ENCODE results near the gene TMEM119. TPM values are rescaled to one million over a fixed set of nuclear protein-coding genes. Genes with fewer than 3 reads are reported as not detected.

Gene TMEM119
- polyA plus RNA-seq, 1 of the 3 experiments (the other 2 are of a cell fraction): 25.7 TPM

DNA sequence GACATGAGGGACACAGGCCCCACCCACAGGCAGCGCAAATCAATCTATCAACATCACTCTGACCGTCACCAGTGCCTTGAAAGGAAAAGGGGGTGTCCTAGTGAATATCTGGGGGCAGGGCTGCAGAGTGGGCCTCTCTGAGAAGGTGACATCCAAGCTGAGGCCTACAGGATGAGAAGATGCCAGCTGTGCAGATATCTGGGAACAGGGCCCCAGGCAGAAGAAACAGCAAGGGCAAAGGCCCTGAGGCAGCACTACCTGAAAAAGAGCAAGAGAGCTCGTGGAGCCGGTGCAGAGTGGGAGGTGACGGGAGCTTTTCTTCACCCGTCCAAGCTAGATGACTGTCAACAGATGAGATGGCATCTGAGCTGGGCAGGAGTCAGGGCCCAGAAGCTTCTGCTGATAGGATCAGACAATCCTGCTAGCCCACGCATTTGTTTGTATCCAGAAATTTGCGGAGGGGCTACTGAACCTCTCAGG, 12.5 kb upstream of the TMEM119 start:
- H3K4me1 ChIP-seq (ENCODE audit: control insufficient read depth in 1 of 2, insufficient read depth in 2 of 2, low read depth in 1 of 2, low read length in 1 of 2): peaks cover 7 to 21% of the 10 kb centered on the region in 2 experiments; a peak in 3 of 4 replicates
- peaks cover 6% of the 10 kb centered on the region for H3F3A ChIP-seq (replicated peaks; ENCODE audit: insufficient read depth)
- no peak overlapping the region for H3K9ac ChIP-seq
- H3K36me3 ChIP-seq (replicated peaks in 1 of 2; ENCODE audit: control insufficient read depth in 1 of 2, insufficient read depth in 2 of 2, low read length in 1 of 2): no peaks in the 10 kb centered on the region
- no peaks in the 10 kb centered on the region for H3K9me3 ChIP-seq
- no peak overlapping the region for H3K4me3 ChIP-seq (ENCODE audit: low read depth in 2 of 2, low read length in 1 of 2)
- POLR2A ChIA-PET: interaction anchor here (1.3 kb wide), 1 partner anchor 44 kb away, joined by 3 read pairs; no protein-coding TSS in a partner anchor
- no peak for DNase-seq
- CTCF ChIA-PET: interaction anchor here (1.1 to 19.2 kb wide), 4 partner anchors 10 to 340 kb away, joined by 4 to 503 read pairs (median 5); partner anchors contain the start of genes ISCU and SART3
- no peak for TF ChIP-seq RXRA (IDR thresholded peaks at IDR 0.05; ENCODE audit: borderline replicate concordance, low read depth)
- no peak for TF ChIP-seq NFIC (IDR thresholded peaks at IDR 0.05; ENCODE audit: borderline replicate concordance)
- TF ChIP-seq TEAD4 (IDR thresholded peaks at IDR 0.05; ENCODE audit: borderline replicate concordance, insufficient read depth): no peak
- TF ChIP-seq TAF1 (IDR thresholded peaks at IDR 0.05; ENCODE audit: borderline replicate concordance, low read depth, low read length): no peak
- TF ChIP-seq, protein P1, sequence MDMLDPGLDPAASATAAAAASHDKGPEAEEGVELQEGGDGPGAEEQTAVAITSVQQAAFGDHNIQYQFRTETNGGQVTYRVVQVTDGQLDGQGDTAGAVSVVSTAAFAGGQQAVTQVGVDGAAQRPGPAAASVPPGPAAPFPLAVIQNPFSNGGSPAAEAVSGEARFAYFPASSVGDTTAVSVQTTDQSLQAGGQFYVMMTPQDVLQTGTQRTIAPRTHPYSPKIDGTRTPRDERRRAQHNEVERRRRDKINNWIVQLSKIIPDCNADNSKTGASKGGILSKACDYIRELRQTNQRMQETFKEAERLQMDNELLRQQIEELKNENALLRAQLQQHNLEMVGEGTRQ (IDR thresholded peaks at IDR 0.05; ENCODE audit: borderline replicate concordance, low read depth, low read length): no peak
- no peak for TF ChIP-seq POLR2AphosphoS5 (IDR thresholded peaks at IDR 0.05; ENCODE audit: low read depth, low read length)
- no peak for TF ChIP-seq MEF2A (IDR thresholded peaks at IDR 0.05; ENCODE audit: borderline replicate concordance, low read depth)
- no peak for TF ChIP-seq JUND (IDR thresholded peaks at IDR 0.05)
- no peak for TF ChIP-seq EZH2phosphoT487 (IDR thresholded peaks at IDR 0.05; ENCODE audit: borderline replicate concordance, low read depth)
- no peak for TF ChIP-seq MAX (IDR thresholded peaks at IDR 0.05; ENCODE audit: low read depth)
- no peak for TF ChIP-seq TCF12 (IDR thresholded peaks at IDR 0.05)
- no peak for TF ChIP-seq FOSL2 (IDR thresholded peaks at IDR 0.05; ENCODE audit: borderline replicate concordance, low read depth)
- TF ChIP-seq, protein P2, sequence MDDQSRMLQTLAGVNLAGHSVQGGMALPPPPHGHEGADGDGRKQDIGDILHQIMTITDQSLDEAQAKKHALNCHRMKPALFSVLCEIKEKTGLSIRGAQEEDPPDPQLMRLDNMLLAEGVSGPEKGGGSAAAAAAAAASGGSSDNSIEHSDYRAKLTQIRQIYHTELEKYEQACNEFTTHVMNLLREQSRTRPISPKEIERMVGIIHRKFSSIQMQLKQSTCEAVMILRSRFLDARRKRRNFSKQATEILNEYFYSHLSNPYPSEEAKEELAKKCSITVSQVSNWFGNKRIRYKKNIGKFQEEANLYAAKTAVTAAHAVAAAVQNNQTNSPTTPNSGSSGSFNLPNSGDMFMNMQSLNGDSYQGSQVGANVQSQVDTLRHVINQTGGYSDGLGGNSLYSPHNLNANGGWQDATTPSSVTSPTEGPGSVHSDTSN (IDR thresholded peaks at IDR 0.05): no peak
- TF ChIP-seq, protein P3, sequence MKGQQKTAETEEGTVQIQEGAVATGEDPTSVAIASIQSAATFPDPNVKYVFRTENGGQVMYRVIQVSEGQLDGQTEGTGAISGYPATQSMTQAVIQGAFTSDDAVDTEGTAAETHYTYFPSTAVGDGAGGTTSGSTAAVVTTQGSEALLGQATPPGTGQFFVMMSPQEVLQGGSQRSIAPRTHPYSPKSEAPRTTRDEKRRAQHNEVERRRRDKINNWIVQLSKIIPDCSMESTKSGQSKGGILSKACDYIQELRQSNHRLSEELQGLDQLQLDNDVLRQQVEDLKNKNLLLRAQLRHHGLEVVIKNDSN (IDR thresholded peaks at IDR 0.05; ENCODE audit: borderline replicate concordance, low read depth): no peak
- no peak for TF ChIP-seq GABPA (IDR thresholded peaks at IDR 0.05; ENCODE audit: low read depth)
- TF ChIP-seq REST (IDR thresholded peaks at IDR 0.05; ENCODE audit: low read depth, low read length): no peak
- TF ChIP-seq, protein P4, sequence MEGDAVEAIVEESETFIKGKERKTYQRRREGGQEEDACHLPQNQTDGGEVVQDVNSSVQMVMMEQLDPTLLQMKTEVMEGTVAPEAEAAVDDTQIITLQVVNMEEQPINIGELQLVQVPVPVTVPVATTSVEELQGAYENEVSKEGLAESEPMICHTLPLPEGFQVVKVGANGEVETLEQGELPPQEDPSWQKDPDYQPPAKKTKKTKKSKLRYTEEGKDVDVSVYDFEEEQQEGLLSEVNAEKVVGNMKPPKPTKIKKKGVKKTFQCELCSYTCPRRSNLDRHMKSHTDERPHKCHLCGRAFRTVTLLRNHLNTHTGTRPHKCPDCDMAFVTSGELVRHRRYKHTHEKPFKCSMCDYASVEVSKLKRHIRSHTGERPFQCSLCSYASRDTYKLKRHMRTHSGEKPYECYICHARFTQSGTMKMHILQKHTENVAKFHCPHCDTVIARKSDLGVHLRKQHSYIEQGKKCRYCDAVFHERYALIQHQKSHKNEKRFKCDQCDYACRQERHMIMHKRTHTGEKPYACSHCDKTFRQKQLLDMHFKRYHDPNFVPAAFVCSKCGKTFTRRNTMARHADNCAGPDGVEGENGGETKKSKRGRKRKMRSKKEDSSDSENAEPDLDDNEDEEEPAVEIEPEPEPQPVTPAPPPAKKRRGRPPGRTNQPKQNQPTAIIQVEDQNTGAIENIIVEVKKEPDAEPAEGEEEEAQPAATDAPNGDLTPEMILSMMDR (IDR thresholded peaks at IDR 0.05): no peak
- no peak for TF ChIP-seq FOXJ3 (CRISPR knock-in tag; IDR thresholded peaks at IDR 0.05)
- no peaks in the 10 kb centered on the region for H3K79me2 ChIP-seq (ENCODE audit: insufficient read depth)
- no peaks in the 10 kb centered on the region for H3K9me2 ChIP-seq
- 95% methylated on average over 8 of the region's 8 CpGs for WGBS (ENCODE audit: low lambda C conversion rate)
- H3K27ac ChIP-seq (ENCODE audit: low read depth in 2 of 2, low read length in 1 of 2): no peak overlapping the region
- H3K27me3 ChIP-seq (ENCODE audit: insufficient read depth): no peaks in the 10 kb centered on the region
- no peaks in the 10 kb centered on the region for H4K20me1 ChIP-seq (ENCODE audit: insufficient read depth)
- no peak overlapping the region for H3K4me2 ChIP-seq
- no peak overlapping the region for H2AFZ ChIP-seq (ENCODE audit: low read depth)
